K562 (cell line): ENCODE results near the gene OSBPL1A. TPM values are rescaled to one million over a fixed set of nuclear protein-coding genes. Genes with fewer than 3 reads are reported as not detected.

ENCODE experiments used
- ATAC-seq: fragments of 200-7000 bp; cut with Tn5 transposase; 3 replicates; pipeline ENCODE4 v1.9.1; 2020; ENCODE audit warnings: moderate library complexity
- BruUV-seq: library from RNA; stranded (reverse); fragments of 400-500 nt; replicated peaks from 2 replicates; lab custom pipeline; 2021; lab: Mats Ljungman, UMichigan
- CTCF ChIA-PET: fragments of 300-600 bp; formaldehyde crosslinking; extraction: SDS; loops from one replicate; lab custom pipeline; 2021; ENCODE audit warnings: low intra/inter-chr PET ratio; lab: Yijun Ruan, JAX
- POLR2A ChIA-PET: fragments of 300-600, 350-650 bp; sonication (Branson Sonifier 250); formaldehyde crosslinking; extraction: SDS; loops from one replicate; lab custom pipeline; 2021; ENCODE audit warnings: antibody characterized with exemption, inconsistent platforms; lab: Yijun Ruan, JAX
- DNase-seq, 4 experiments: peaks; one replicate each; pipeline versions ENCODE4 v3.0.0 to v3.0.0-alpha.2; 2011 to 2018; ENCODE audit warnings: low spot score in 3 of 4, mixed read lengths in 3 of 4; ENCODE audit errors: extremely low read depth in 1 of 4
- FAIRE-seq: peaks from 2 replicates; lab custom pipeline; 2011; peaks lifted over from hg19 to GRCh38; lab: Jason Lieb, UNC
- H2AFZ ChIP-seq: 2 replicates; pipeline ENCODE4 v1.6.0; 2011; ENCODE audit warnings: low read depth, low read length, control low read depth, inconsistent platforms
- H3K27ac ChIP-seq: fragments of 200-600 bp; 3 replicates; pipeline ENCODE4 v1.8.0; 2011; ENCODE audit warnings: low read depth, mild to moderate bottlenecking, control low read depth, inconsistent platforms, low read length, moderate library complexity, mixed read lengths; ENCODE audit errors: extremely low read depth
- H3K27me3 ChIP-seq, 2 experiments: fragments of 300-600 bp in 1 of 2; 2 replicates in 1 of 2; 3 replicates in 1 of 2; pipeline versions ENCODE4 v1.6.0 to v1.8.0; 2011; ENCODE audit warnings: inconsistent platforms in 2 of 2, low read length in 2 of 2, mild to moderate bottlenecking in 1 of 2, mixed read lengths in 1 of 2, moderate library complexity in 1 of 2; ENCODE audit not compliant: control insufficient read depth in 2 of 2, insufficient read depth in 2 of 2
- H3K36me3 ChIP-seq: fragments of 300-600 bp; 3 replicates; pipeline ENCODE4 v1.8.0; 2011; ENCODE audit warnings: mild to moderate bottlenecking, low read length, inconsistent platforms; ENCODE audit not compliant: control insufficient read depth, insufficient read depth
- H3K4me1 ChIP-seq, 2 experiments: fragments of 200-600 bp in 1 of 2; replicated peaks in 1 of 2; 2 replicates in 1 of 2; 3 replicates in 1 of 2; pipeline versions ENCODE4 v1.5.1 to v1.8.0; 2011; ENCODE audit warnings: inconsistent platforms in 2 of 2, low read length in 2 of 2, mild to moderate bottlenecking in 1 of 2, mixed read lengths in 1 of 2, moderate library complexity in 1 of 2; ENCODE audit not compliant: control insufficient read depth in 2 of 2, insufficient read depth in 2 of 2
- H3K4me2 ChIP-seq: 2 replicates; pipeline ENCODE4 v1.6.1; 2011; ENCODE audit warnings: low read length, control low read depth, inconsistent platforms, mixed read lengths; ENCODE audit not compliant: insufficient read depth
- H3K4me3 ChIP-seq: fragments of 200-600 bp; sonication (generic), shearing (Covaris generic); 2 replicates; pipeline ENCODE4 v1.5.1; 2016; ENCODE audit warnings: control low read depth, inconsistent platforms
- H3K79me2 ChIP-seq: fragments of 200-600 bp; 3 replicates; pipeline ENCODE4 v1.8.0; 2011; ENCODE audit warnings: low read length, inconsistent platforms; ENCODE audit not compliant: control insufficient read depth, insufficient read depth
- H3K9ac ChIP-seq, 2 experiments: 2 replicates each; pipeline versions ENCODE4 v1.6.0 to v1.6.1; 2011; ENCODE audit warnings: low read depth in 2 of 2, low read length in 2 of 2, control low read depth in 1 of 2, inconsistent platforms in 1 of 2, mild to moderate bottlenecking in 1 of 2, mixed read lengths in 1 of 2; ENCODE audit not compliant: insufficient read depth in 1 of 2
- H3K9me1 ChIP-seq: one replicate; pipeline ENCODE4 v1.6.0; 2011; ENCODE audit warnings: inconsistent platforms, mild to moderate bottlenecking, low read length, moderate library complexity; ENCODE audit not compliant: control insufficient read depth, insufficient read depth
- H3K9me3 ChIP-seq: replicated peaks from 2 replicates; pipeline ENCODE4 v1.5.1; 2011; ENCODE audit warnings: low read depth, low read length, inconsistent platforms; ENCODE audit not compliant: control insufficient read depth, insufficient read depth
- H4K20me1 ChIP-seq: replicated peaks from 2 replicates; pipeline ENCODE4 v1.6.1; 2011; ENCODE audit warnings: low read length, inconsistent platforms, mixed read lengths; ENCODE audit not compliant: control insufficient read depth, insufficient read depth
- ARHGAP35 ChIP-seq: fragments of 450-650 bp; IDR thresholded peaks from 2 replicates; pipeline ENCODE4 v1.6.1; 2018; ENCODE audit not compliant: partially characterized antibody
- ATF6 ChIP-seq: sonication (generic); formaldehyde crosslinking; IDR thresholded peaks from 2 replicates; pipeline ENCODE4 v1.4.0; 2020; ENCODE audit warnings: mild to moderate bottlenecking, missing genetic modification reagents
- BCLAF1 ChIP-seq, 2 experiments: fragments of 450-650 bp in 1 of 2; IDR thresholded peaks; 2 replicates each; pipeline ENCODE4 v1.6.1; 2011 to 2017; ENCODE audit warnings: low read depth in 2 of 2, antibody characterized with exemption in 1 of 2, borderline replicate concordance in 1 of 2, low read length in 1 of 2, mild to moderate bottlenecking in 1 of 2, mixed read lengths in 1 of 2; ENCODE audit not compliant: control insufficient read depth in 1 of 2
- FUS ChIP-seq: fragments of 200-400 bp; formaldehyde crosslinking; optimal IDR thresholded peaks from 2 replicates; pipeline ENCODE3; 2017; ENCODE audit warnings: low read depth, low read length
- PCBP2 ChIP-seq: fragments of 200-400 bp; formaldehyde crosslinking; IDR thresholded peaks from 2 replicates; pipeline ENCODE4 v1.6.1; 2018; ENCODE audit warnings: low read length, low read depth, mild to moderate bottlenecking, moderate library complexity; ENCODE audit not compliant: poor library complexity, severe bottlenecking
- RBM15 ChIP-seq: fragments of 200-400 bp; formaldehyde crosslinking; IDR thresholded peaks from 2 replicates; pipeline ENCODE4 v1.6.1; 2018; ENCODE audit warnings: mild to moderate bottlenecking, low read length, moderate library complexity; ENCODE audit not compliant: insufficient read depth
- RNF2 ChIP-seq: sonication (generic); IDR thresholded peaks from 2 replicates; pipeline ENCODE4 v1.6.1; 2016
- SREBF1 ChIP-seq: fragments of 150-350 bp; IDR thresholded peaks from 2 replicates; pipeline ENCODE4 v1.6.1; 2014; ENCODE audit warnings: antibody characterized with exemption, low read depth, low read length, borderline replicate concordance
- THRA ChIP-seq: fragments of 450-650 bp; IDR thresholded peaks from 2 replicates; pipeline ENCODE4 v1.6.1; 2017; ENCODE audit warnings: mild to moderate bottlenecking, moderate library complexity
- ZMIZ1 ChIP-seq, 2 experiments: fragments of 150-350 bp in 1 of 2; IDR thresholded peaks; 2 replicates each; pipeline ENCODE4 v1.6.1; 2012 to 2016; ENCODE audit warnings: low read depth in 2 of 2, low read length in 2 of 2, mild to moderate bottlenecking in 1 of 2, moderate library complexity in 1 of 2
- ZNF583 ChIP-seq: fragments of 250-450 bp; sonication (Bioruptor Pico); IDR thresholded peaks from 2 replicates; pipeline ENCODE4 v1.4.0; 2020
- ZNF696 ChIP-seq: fragments of 250-450 bp; sonication (Bioruptor Pico); conservative IDR thresholded peaks from 2 replicates; pipeline ENCODE4 v1.4.0; 2020; ENCODE audit warnings: mild to moderate bottlenecking, moderate library complexity
- WGBS: fragments of 100-300 bp; shearing (Covaris generic); methylation state at CpG from one replicate; pipeline ENCODE4 v1.1.6; 2016; ENCODE audit warnings: low coverage, mixed read lengths; ENCODE audit not compliant: insufficient coverage; ENCODE audit errors: missing lambda C conversion rate; 5-methylcytosine and 5-hydroxymethylcytosine counted together
- in situ Hi-C: fragments of 300-500 bp; cut with MboI; formaldehyde crosslinking; loops from 4 replicates; pipeline ENCODE4 v1.15.0; 2018; ENCODE audit warnings: inconsistent platforms, mixed read lengths
- intact Hi-C: fragments of 100-400 bp; cut with micrococcal nuclease; formaldehyde crosslinking; loops from 2 replicates; pipeline ENCODE4 v1.14.2; 2022
- polyA plus RNA-seq, 8 experiments: library from polyadenylated mRNA; depleted of rRNA in 4 of 8; stranded (reverse) in 5 of 8; unstranded in 3 of 8; fragments of >200 nt; fragmentation: Nextera tagmentation in 2 of 8; fragmentation: Illumina TruSeq in 1 of 8; extraction: Ambion mirVana in 2 of 8; extraction: Trizol in 1 of 8; gene quantifications; 2 replicates each; pipeline versions ENCODE4 v1.2.1 to v1.2.3, GENCODE V29; 2011 to 2014; ENCODE audit warnings: inconsistent platforms in 1 of 8, missing spikeins in 1 of 8
- total RNA-seq, 7 experiments: library from RNA; depleted of rRNA in 6 of 7; stranded (reverse); fragments of >200 nt in 6 of 7; fragmentation: Illumina TruSeq in 2 of 7; extraction: Trizol in 2 of 7; gene quantifications; 2 replicates each; pipeline versions ENCODE4 v1.2.1 to v1.2.3, GENCODE V29; 2011 to 2021; ENCODE audit warnings: low replicate concordance in 1 of 7

The OSBPL1A gene
- total and polyA plus RNA-seq, 9 of the 15 experiments (the other 6 are each of a cell fraction or from before 2014, with no cell fraction given) = 0.40 to 0.49 TPM; not detected in 7

- intact Hi-C loops (no loop called here), in situ Hi-C loops (no loop called here)
- Histone ChIP-seq H3K9me3 (no peaks in the 10 kb centered on the region), H3K36me3 (no peaks in the 10 kb centered on the region), H3K9ac (no peak overlapping the region), H3K4me1 (no peaks in the 10 kb centered on the region), H3K4me3 (no peak overlapping the region), H4K20me1 (no peaks in the 10 kb centered on the region), H3K79me2 (no peaks in the 10 kb centered on the region), H3K27me3 (no peaks in the 10 kb centered on the region), H3K9me1 (no peaks in the 10 kb centered on the region), H3K4me2 (no peak overlapping the region), H2AFZ (no peak overlapping the region), H3K27ac (no peak overlapping the region)
- WGBS = 0% methylated on average over 6 of the region's 6 CpGs
- ChIA-PET POLR2A (interaction anchor here (0.6 kb wide), 1 partner anchor 107 kb away, joined by 4 read pairs; no protein-coding TSS in a partner anchor), CTCF (no interaction called here)
- no peak for DNase-seq
- FAIRE-seq = no peak
- BruUV-seq = no TSS peak
- ATAC-seq = no peak
- no peak for TF ChIP-seq SREBF1
- no peak for TF ChIP-seq BCLAF1 (IDR thresholded peaks at IDR 0.05; ENCODE audit: borderline replicate concordance in 1 of 2, control insufficient read depth in 1 of 2, low read depth in 2 of 2, low read length in 1 of 2)
- no peak for TF ChIP-seq FUS
- no peak for TF ChIP-seq ZMIZ1 (IDR thresholded peaks at IDR 0.05; ENCODE audit: low read depth in 2 of 2, low read length in 2 of 2)
- TF ChIP-seq ATF6 = no peak
- TF ChIP-seq ARHGAP35 = no peak
- TF ChIP-seq ZNF696 (CRISPR knock-in tag) = no peak
- no peak for TF ChIP-seq THRA
- no peak for TF ChIP-seq RBM15
- no peak for TF ChIP-seq RNF2
- no peak for TF ChIP-seq ZNF583 (CRISPR knock-in tag)
- no peak for TF ChIP-seq PCBP2
These were observed 184.7 kb downstream of the OSBPL1A start for GRCh38 chr18:24212939-24213338.
